GM12872 (cell line): Measurements from ENCODE around the gene ONECUT2.

Experiments used
- TF ChIP-seq, protein P1 (sequence below): IDR thresholded peaks from 3 replicates; pipeline ENCODE4 v1.5.1; 2011; ENCODE audit warnings: low read depth, mild to moderate bottlenecking, low read length, moderate library complexity; ENCODE audit not compliant: insufficient read depth

The ONECUT2 gene

DNA sequence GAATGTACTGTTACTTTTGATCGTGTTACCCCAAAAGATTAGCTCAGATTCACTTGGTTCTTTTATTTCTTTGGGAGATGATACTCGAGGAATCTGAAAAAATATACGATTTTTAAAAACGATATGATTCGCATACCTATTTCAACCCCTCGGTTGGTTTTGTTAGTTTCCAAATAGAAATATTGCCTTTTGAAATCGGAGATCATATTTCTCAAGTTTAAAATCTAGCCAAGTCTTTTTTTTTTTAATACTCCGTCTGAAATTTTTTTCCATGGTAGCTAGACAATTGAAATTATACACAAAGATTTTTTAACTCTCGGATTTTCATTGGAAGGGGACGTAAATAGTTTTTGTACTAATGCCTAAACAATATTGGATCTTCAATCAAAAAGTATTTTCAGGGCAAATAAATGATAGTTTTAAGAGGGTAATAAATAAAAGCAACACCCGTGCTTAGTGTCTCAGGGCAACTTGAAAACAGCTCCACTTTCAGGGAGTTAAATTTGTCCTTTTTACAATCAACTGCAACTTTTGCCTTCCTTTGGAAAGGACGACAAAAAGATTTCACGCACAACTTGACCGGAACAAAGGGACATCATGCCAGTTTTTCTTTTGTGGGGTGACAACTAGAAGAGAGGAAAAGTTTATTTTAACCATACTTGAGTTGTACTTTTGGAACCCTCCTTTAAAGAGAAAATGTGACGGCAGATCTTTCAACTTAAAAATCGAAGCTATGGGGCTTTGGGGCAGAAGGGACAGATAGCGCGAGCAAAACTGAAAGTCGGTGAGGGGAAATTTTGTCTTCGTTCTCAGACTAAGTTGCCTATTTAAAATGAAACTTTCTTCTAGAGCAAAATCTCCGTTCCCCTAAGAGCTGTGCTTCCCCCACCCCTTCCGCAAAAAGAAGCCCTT, 5.8 kb upstream of the ONECUT2 start:
- TF ChIP-seq, protein P1, sequence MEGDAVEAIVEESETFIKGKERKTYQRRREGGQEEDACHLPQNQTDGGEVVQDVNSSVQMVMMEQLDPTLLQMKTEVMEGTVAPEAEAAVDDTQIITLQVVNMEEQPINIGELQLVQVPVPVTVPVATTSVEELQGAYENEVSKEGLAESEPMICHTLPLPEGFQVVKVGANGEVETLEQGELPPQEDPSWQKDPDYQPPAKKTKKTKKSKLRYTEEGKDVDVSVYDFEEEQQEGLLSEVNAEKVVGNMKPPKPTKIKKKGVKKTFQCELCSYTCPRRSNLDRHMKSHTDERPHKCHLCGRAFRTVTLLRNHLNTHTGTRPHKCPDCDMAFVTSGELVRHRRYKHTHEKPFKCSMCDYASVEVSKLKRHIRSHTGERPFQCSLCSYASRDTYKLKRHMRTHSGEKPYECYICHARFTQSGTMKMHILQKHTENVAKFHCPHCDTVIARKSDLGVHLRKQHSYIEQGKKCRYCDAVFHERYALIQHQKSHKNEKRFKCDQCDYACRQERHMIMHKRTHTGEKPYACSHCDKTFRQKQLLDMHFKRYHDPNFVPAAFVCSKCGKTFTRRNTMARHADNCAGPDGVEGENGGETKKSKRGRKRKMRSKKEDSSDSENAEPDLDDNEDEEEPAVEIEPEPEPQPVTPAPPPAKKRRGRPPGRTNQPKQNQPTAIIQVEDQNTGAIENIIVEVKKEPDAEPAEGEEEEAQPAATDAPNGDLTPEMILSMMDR: no peak

DNA sequence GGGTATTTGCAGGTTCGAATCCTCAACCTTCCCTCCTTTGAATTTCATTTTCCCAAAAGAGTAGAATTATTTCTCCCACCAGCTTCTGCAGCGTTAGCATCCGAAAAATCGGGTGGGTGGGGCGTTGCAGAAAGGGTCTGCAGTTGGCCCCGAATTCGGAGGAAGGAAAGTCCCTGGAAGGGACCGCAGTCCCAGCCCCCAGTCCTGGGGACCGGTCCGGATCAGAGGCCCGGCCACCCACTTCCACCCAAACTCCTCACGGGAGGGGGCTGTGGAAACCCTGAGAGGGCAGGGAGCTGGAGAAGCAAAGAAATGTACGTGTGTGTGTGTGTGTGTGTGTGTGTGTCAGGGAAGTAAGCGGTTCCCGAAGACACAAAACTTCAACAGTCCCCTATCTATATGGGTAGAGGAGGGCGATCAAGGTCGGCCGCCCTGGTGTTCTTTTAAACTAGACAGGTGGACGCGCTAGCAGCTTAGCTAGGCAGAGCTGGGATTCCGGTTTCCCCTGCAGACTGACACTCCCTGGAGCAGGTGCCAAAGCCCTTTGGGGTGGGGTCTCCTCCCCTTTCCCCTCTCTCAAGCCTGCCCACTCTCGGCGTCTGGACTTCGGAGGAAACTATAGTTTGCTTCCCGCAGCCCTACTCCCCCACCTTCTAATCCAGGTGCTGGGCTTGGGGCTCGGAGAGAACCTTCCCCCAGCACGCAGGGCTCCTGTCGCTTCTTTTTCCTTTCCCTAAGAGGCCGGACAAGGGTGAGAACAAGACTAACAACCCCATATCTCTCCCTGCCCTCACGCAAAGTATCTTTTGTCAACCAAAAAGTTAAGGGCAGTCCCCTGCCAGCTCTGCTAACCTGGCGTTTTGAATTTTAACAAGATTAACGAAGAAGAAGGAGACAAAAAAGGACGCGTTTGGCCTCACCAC, 4.8 kb upstream of the ONECUT2 start:
- TF ChIP-seq, protein P1: no peak

- TF ChIP-seq, protein P1: no peak
Measured at GRCh38 chr18:57431002-57431382, 4.2 kb upstream of the ONECUT2 start.

GRCh38 chr18:57431467-57432080, 3.6 kb upstream of the ONECUT2 start:
- TF ChIP-seq, protein P1: no peak

GRCh38 chr18:57432140-57432539, 3.0 kb upstream of the ONECUT2 start:
- TF ChIP-seq, protein P1: no peak

DNA sequence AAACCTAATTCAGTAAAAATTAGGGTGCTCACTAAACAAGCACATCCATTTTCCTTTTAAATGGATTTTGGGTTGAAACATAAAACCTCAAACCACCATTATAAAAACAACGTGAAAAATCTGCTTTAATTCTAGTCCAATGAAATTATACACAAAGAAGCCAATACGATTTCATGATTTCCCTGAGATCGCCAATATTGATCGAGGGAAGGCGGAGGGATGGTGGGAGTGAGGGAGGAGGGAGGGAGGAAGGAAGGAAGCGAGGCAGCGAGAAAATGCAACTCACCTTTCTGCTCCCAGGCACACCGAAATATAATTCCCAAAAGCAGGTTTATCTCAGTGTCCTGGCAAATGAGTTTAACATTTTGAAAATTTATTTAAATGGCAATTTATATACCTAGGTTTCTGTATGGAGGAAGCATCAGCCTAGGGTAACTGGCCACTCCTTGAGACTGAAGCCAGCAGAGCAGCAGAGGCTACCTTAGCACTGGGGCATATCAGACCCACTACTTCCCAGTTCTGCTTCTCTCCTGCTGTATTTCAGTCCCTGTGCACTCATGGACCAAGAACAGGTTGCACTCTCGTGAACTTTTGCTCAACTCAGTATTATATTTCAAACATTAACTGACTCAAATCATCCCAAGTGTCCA, 2.3 kb upstream of the ONECUT2 start:
- TF ChIP-seq, protein P1: no peak
